T47D (cell line): ENCODE results near the gene SHC3.
"Not testable (repeated sequence)": the region's sequence is repeated elsewhere in the genome, so short reads cannot be mapped to it uniquely, and the experiment has no call there.

Source experiments
- DNase-seq, 2 experiments: peaks; one replicate each; pipeline versions ENCODE4 v3.0.0 to v3.0.0-alpha.2; 2011 to 2012; ENCODE audit warnings: low read depth in 1 of 2, low spot score in 1 of 2
- JUND ChIP-seq: IDR thresholded peaks from 2 replicates; pipeline ENCODE4 v1.6.1; 2012; ENCODE audit warnings: low read depth
- in situ Hi-C: cut with HindIII; loops from 2 replicates; pipeline ENCODE4 v1.10.0; 2016; ENCODE audit warnings: low sequenced_read_pairs, low pct_unique_long_range_greater_than_20kb

SHC3 gene

GRCh38 chr9:89177944-89178829 is at the start of gene SHC3:
Gene SHC3 (minus strand): TSS chr9:89178818. CDS start chr9:89178460, 358 bp downstream.
- in situ Hi-C loops: no loop called here
- no peak for DNase-seq
- no peak for TF ChIP-seq JUND

GRCh38 chr9:89225991-89226471 is 47.4 kb upstream of the SHC3 start:
- DNase-seq: no peak
- no peak for TF ChIP-seq JUND
- in situ Hi-C loops: no loop called here

GRCh38 chr9:89225587-89225986 is 47.0 kb upstream of the SHC3 start:
- no peak for TF ChIP-seq JUND
- in situ Hi-C loops: no loop called here
- DNase-seq: no peak

GRCh38 chr9:89225036-89225435 is 46.4 kb upstream of the SHC3 start:
- no peak for DNase-seq
- in situ Hi-C loops: no loop called here
- no peak for TF ChIP-seq JUND

GRCh38 chr9:89224633-89225032 is 46.0 kb upstream of the SHC3 start:
- TF ChIP-seq JUND: no peak
- no peak for DNase-seq
- in situ Hi-C loops: no loop called here

- DNase-seq: no peak
- in situ Hi-C loops: no loop called here
- no peak for TF ChIP-seq JUND
Observed at GRCh38 chr9:89223396-89223977, 44.9 kb upstream of the SHC3 start.

- DNase-seq: no peak
- TF ChIP-seq JUND: no peak
- in situ Hi-C loops: no loop called here
Observed at GRCh38 chr9:89219637-89220036, 41.0 kb upstream of the SHC3 start.

GRCh38 chr9:89218040-89218928 is 39.7 kb upstream of the SHC3 start:
- no peak for TF ChIP-seq JUND
- in situ Hi-C loops: no loop called here
- no peak for DNase-seq

- in situ Hi-C loops: no loop called here
- TF ChIP-seq JUND: no peak
- DNase-seq: no peak
Observed at GRCh38 chr9:89215342-89215741, 36.7 kb upstream of the SHC3 start.

- in situ Hi-C loops: no loop called here
Observed at GRCh38 chr9:89213396-89213880, 34.8 kb upstream of the SHC3 start.

GRCh38 chr9:89212171-89212570 is 33.6 kb upstream of the SHC3 start:
- no peak for TF ChIP-seq JUND
- in situ Hi-C loops: no loop called here
- no peak for DNase-seq

More at GRCh38 chr9:89213396-89213880, 34.8 kb upstream of the SHC3 start:
- DNase-seq: no peak
- no peak for TF ChIP-seq JUND

- in situ Hi-C loops, DNase-seq: not testable (repeated sequence)
Observed at GRCh38 chr9:89209311-89209710, 30.7 kb upstream of the SHC3 start.
